Measurements from ENCODE around the gene MBD5. TPM values are rescaled to one million over a fixed set of nuclear protein-coding genes. Genes with fewer than 3 reads are reported as not detected.

Gene MBD5
- total RNA-seq, 4 donors from 2014 or later, result 51.2 to 85.9 (median 72.6) TPM

GRCh38 chr2:148132412-148132811 lies 111.5 kb downstream of the MBD5 start:
- no peak for DNase-seq
- no peaks in the 10 kb centered on the region for H3K4me1 ChIP-seq
- H3K27ac ChIP-seq, result no peak overlapping the region
- no peak overlapping the region for H3K4me3 ChIP-seq (replicated peaks in 1 of 3)
- WGBS, 2 donors, result 86 to 90% methylated on average over 1 of the region's 1 CpG
- no peaks in the 10 kb centered on the region for H3K9me3 ChIP-seq
- H3K27me3 ChIP-seq, result no peaks in the 10 kb centered on the region
- TF ChIP-seq, protein P1, sequence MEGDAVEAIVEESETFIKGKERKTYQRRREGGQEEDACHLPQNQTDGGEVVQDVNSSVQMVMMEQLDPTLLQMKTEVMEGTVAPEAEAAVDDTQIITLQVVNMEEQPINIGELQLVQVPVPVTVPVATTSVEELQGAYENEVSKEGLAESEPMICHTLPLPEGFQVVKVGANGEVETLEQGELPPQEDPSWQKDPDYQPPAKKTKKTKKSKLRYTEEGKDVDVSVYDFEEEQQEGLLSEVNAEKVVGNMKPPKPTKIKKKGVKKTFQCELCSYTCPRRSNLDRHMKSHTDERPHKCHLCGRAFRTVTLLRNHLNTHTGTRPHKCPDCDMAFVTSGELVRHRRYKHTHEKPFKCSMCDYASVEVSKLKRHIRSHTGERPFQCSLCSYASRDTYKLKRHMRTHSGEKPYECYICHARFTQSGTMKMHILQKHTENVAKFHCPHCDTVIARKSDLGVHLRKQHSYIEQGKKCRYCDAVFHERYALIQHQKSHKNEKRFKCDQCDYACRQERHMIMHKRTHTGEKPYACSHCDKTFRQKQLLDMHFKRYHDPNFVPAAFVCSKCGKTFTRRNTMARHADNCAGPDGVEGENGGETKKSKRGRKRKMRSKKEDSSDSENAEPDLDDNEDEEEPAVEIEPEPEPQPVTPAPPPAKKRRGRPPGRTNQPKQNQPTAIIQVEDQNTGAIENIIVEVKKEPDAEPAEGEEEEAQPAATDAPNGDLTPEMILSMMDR (IDR thresholded peaks at IDR 0.05), result no peak
- no peak for TF ChIP-seq POLR2A (IDR thresholded peaks at IDR 0.05)
- no peaks in the 10 kb centered on the region for H3K36me3 ChIP-seq
- intact Hi-C loops (cut with DNase I), result no loop called here

- Histone ChIP-seq H3K36me3 (no peaks in the 10 kb centered on the region), H3K27me3 (no peaks in the 10 kb centered on the region), H3K4me3 (replicated peaks in 1 of 3) (no peak overlapping the region), H3K9me3 (no peaks in the 10 kb centered on the region), H3K4me1 (no peaks in the 10 kb centered on the region), H3K27ac (no peak overlapping the region)
- no peak for DNase-seq
- intact Hi-C loops (cut with DNase I), result no loop called here
- 96 to 100% methylated on average over 3 of the region's 3 CpGs for WGBS, 2 donors
- TF ChIP-seq, protein P1 (IDR thresholded peaks at IDR 0.05), result no peak
- TF ChIP-seq POLR2A (IDR thresholded peaks at IDR 0.05), result no peak
Observed at GRCh38 chr2:148135705-148136104, 114.8 kb downstream of the MBD5 start.

DNA sequence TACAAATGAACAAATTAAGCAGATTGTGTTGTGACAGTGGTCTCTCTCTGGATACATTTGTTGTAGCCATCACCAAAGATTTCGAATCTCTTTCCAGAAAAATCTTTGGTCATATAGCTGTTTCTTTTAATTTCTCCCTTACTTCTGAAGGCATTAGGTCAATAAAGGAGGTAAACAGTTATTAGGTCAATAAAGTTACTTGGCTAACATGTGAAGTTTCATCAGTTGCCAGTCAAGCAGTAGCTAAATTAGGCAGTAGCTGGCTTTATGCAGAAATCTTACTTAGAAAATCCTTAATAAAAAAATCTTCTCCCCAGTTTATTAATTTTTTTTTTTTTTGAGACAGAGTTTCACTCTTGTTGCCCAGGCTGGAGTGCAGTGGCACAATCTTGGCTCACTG lies 115.5 kb downstream of the MBD5 start:
- Histone ChIP-seq H3K27ac (no peak overlapping the region), H3K4me1 (no peaks in the 10 kb centered on the region), H3K27me3 (no peaks in the 10 kb centered on the region), H3K4me3 (replicated peaks in 1 of 3) (no peak overlapping the region), H3K36me3 (no peaks in the 10 kb centered on the region), H3K9me3 (no peaks in the 10 kb centered on the region)
- intact Hi-C loops (cut with DNase I), result no loop called here
- no peak for DNase-seq
- no peak for TF ChIP-seq POLR2A (IDR thresholded peaks at IDR 0.05)
- TF ChIP-seq, protein P1 (IDR thresholded peaks at IDR 0.05), result no peak
- WGBS, 2 donors, result 94 to 97% methylated on average over 1 of the region's 1 CpG

DNA sequence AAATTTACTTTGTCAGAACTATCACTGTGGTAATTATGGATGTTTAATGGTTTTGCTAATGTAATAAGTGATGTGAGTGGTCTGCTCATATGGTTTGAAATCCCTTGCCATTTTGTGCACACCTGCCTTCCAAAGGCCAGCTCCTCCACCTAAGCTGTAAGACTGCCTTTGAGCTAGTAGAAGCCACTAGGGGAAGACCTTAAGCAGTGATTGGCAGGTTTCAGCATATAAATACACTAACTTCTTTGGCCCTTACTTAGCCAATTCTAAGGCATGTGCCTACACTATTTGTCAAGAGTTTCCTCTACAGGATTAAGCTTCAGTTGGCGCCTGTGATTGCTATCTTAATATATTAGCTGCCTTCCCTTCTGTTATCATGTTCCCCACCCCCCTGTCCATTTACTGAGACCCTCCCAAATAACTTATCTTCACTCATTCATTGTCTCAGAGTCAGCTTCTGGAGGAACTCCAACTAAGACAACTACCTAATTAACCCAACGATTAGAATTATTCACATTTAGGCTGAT lies 141.1 kb downstream of the MBD5 start:
- Histone ChIP-seq H3K4me1 (no peaks in the 10 kb centered on the region), H3K27ac (no peak overlapping the region), H3K27me3 (no peaks in the 10 kb centered on the region), H3K36me3 (no peaks in the 10 kb centered on the region), H3K4me3 (replicated peaks in 1 of 3) (no peak overlapping the region), H3K9me3 (no peaks in the 10 kb centered on the region)
- TF ChIP-seq, protein P1 (IDR thresholded peaks at IDR 0.05), result no peak
- TF ChIP-seq POLR2A (IDR thresholded peaks at IDR 0.05), result no peak
- WGBS, 2 donors, result 86 to 90% methylated on average over 2 of the region's 2 CpGs
- intact Hi-C loops (cut with DNase I), result no loop called here
- no peak for DNase-seq

DNA sequence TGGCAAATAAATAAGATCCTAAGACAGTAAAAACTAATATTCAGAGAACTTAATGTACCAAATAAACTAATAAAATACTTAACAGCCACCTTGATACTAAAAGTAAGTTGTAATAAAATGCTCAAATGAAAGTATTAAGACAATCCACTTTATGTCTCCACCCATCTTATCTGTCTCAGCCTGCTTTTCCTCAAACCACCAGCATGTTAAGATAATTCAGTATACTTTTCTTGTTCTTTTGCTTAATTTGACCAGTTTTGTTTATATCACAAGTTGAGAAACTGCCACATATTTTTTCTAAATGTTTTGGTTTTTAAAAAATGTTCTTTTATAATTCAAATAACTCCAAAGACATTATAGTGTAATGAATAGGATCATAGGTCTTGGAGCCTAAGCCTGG lies 142.0 kb downstream of the MBD5 start:
- Histone ChIP-seq H3K4me3 (replicated peaks in 1 of 3) (no peak overlapping the region), H3K36me3 (no peaks in the 10 kb centered on the region), H3K27me3 (no peaks in the 10 kb centered on the region), H3K27ac (no peak overlapping the region), H3K9me3 (no peaks in the 10 kb centered on the region), H3K4me1 (no peaks in the 10 kb centered on the region)
- DNase-seq, result no peak
- intact Hi-C loops (cut with DNase I), result no loop called here
- TF ChIP-seq, protein P1 (IDR thresholded peaks at IDR 0.05), result no peak
- no peak for TF ChIP-seq POLR2A (IDR thresholded peaks at IDR 0.05)

All from thyroid gland (tissue), 4 donors.